ENCODE data around the gene UNKL.

Gene UNKL

GRCh38 chr16:1392826-1393225, 21.7 kb downstream of the UNKL start:
- H3K4me1 ChIP-seq (ENCODE audit: control insufficient read depth, insufficient read depth, low read length), result no peaks in the 10 kb centered on the region
- CTCF ChIA-PET, result interaction anchor here (0.8 kb wide), 1 partner anchor 15 kb away, joined by 7 read pairs; no protein-coding TSS in a partner anchor
- peaks cover 0 to 43% of the 10 kb centered on the region in 2 experiments; a peak in 2 of 3 replicates for H3K36me3 ChIP-seq (ENCODE audit: control insufficient read depth in 2 of 2, insufficient read depth in 1 of 2, low read length in 2 of 2)

GRCh38 chr16:1390239-1390779, 24.2 kb downstream of the UNKL start:
- Histone ChIP-seq H3K27ac (ENCODE audit: extremely low read depth, low read depth, low read length) (no peak overlapping the region), H3K4me1 (ENCODE audit: control insufficient read depth, insufficient read depth, low read length) (no peaks in the 10 kb centered on the region), H3K36me3 (ENCODE audit: control insufficient read depth in 2 of 2, insufficient read depth in 1 of 2, low read length in 2 of 2) (peaks cover 0 to 39% of the 10 kb centered on the region in 2 experiments; a peak in 2 of 3 replicates), H3K4me3 (ENCODE audit: low read depth, low read length) (no peak overlapping the region), H3K9me3 (ENCODE audit: control insufficient read depth, insufficient read depth, low read depth, low read length) (no peaks in the 10 kb centered on the region)
- TF ChIP-seq ZNF544 (tag by site-specific recombination; IDR thresholded peaks at IDR 0.05) (no peak), FEZF1 (tag by site-specific recombination; IDR thresholded peaks at IDR 0.05) (no peak), ZNF391 (tag by site-specific recombination; IDR thresholded peaks at IDR 0.05; ENCODE audit: borderline replicate concordance, low read depth) (no peak), ZNF398 (tag by site-specific recombination; IDR thresholded peaks at IDR 0.05) (no peak), BCL11B (tag by site-specific recombination; IDR thresholded peaks at IDR 0.05; ENCODE audit: low read depth) (no peak), ZBTB26 (tag by site-specific recombination; optimal IDR thresholded peaks at IDR 0.05) (no peak), ZNF350 (tag by site-specific recombination; IDR thresholded peaks at IDR 0.05) (no peak), KLF9 (tag by site-specific recombination; IDR thresholded peaks at IDR 0.05; ENCODE audit: low read depth) (no peak), ZNF560 (tag by site-specific recombination; IDR thresholded peaks at IDR 0.05; ENCODE audit: borderline replicate concordance) (no peak), TRIM28 (IDR thresholded peaks at IDR 0.05; ENCODE audit: borderline replicate concordance, low read length) (no peak), GLI4 (tag by site-specific recombination; IDR thresholded peaks at IDR 0.05) (no peak)
- ChIA-PET CTCF (interaction anchor here (0.7 kb wide), 1 partner anchor 75 kb away, joined by 3 read pairs; no protein-coding TSS in a partner anchor), POLR2A (no interaction called here)

More at GRCh38 chr16:1392826-1393225, 21.7 kb downstream of the UNKL start:
- H3K9me3 ChIP-seq (ENCODE audit: control insufficient read depth, insufficient read depth, low read depth, low read length), result no peaks in the 10 kb centered on the region
- H3K4me3 ChIP-seq (ENCODE audit: low read depth, low read length), result no peak overlapping the region
- no peak for TF ChIP-seq ZNF350 (tag by site-specific recombination; IDR thresholded peaks at IDR 0.05)
- TF ChIP-seq ZNF26 (tag by site-specific recombination; IDR thresholded peaks at IDR 0.05), result no peak
- no peak for TF ChIP-seq ZNF658 (tag by site-specific recombination; IDR thresholded peaks at IDR 0.05)
- POLR2A ChIA-PET, result no interaction called here
- no peak overlapping the region for H3K27ac ChIP-seq (ENCODE audit: extremely low read depth, low read depth, low read length)

- TF ChIP-seq ZNF24 (tag by site-specific recombination; IDR thresholded peaks at IDR 0.05) (peak; percentile 68; the same call in 1 of the 2 replicates), ZNF596 (tag by site-specific recombination; IDR thresholded peaks at IDR 0.05) (no peak)
- Histone ChIP-seq H3K36me3 (ENCODE audit: control insufficient read depth in 2 of 2, insufficient read depth in 1 of 2, low read length in 2 of 2) (peaks cover 0 to 39% of the 10 kb centered on the region in 2 experiments; a peak in 2 of 3 replicates), H3K27ac (ENCODE audit: extremely low read depth, low read depth, low read length) (no peak overlapping the region), H3K9me3 (ENCODE audit: control insufficient read depth, insufficient read depth, low read depth, low read length) (no peaks in the 10 kb centered on the region), H3K4me1 (ENCODE audit: control insufficient read depth, insufficient read depth, low read length) (no peaks in the 10 kb centered on the region), H3K4me3 (ENCODE audit: low read depth, low read length) (no peak overlapping the region)
- CTCF ChIA-PET, result no interaction called here
- POLR2A ChIA-PET, result interaction anchor here (0.6 kb wide), 1 partner anchor 179 kb away, joined by 3 read pairs; no protein-coding TSS in a partner anchor
These were observed 24.7 kb downstream of the UNKL start for GRCh38 chr16:1389762-1390161.
